HL-60 (cell line): ENCODE data around the gene TUBB2A.

Experiments
- DNase-seq, 2 experiments: peaks; one replicate each; pipeline ENCODE4 v3.0.0-alpha.2; 2010 to 2020; ENCODE audit warnings: low read depth in 1 of 2, low spot score in 1 of 2
- H3K27ac ChIP-seq: fragments of 250-450 bp; sonication (Bioruptor Pico); replicated peaks from 2 replicates; pipeline ENCODE4 v1.5.1; 2020; ENCODE audit warnings: mild to moderate bottlenecking, moderate library complexity
- H3K27me3 ChIP-seq: fragments of 250-450 bp; sonication (Bioruptor Pico); 2 replicates; pipeline ENCODE4 v1.5.1; 2021; ENCODE audit warnings: mild to moderate bottlenecking, moderate library complexity; ENCODE audit not compliant: insufficient read depth, poor library complexity, severe bottlenecking
- H3K4me3 ChIP-seq: replicated peaks from 2 replicates; pipeline ENCODE4 v1.5.1; 2011; ENCODE audit warnings: mild to moderate bottlenecking, control low read depth, low read length; ENCODE audit not compliant: insufficient read depth
- CTCF ChIP-seq: IDR thresholded peaks from one replicate; pipeline ENCODE4 v1.5.1; 2011; ENCODE audit warnings: low read length, control low read depth, inconsistent platforms; ENCODE audit not compliant: insufficient read depth
- GABPA ChIP-seq: IDR thresholded peaks from 2 replicates; pipeline ENCODE4 v1.6.1; 2012; ENCODE audit warnings: low read depth
- POLR2AphosphoS5 ChIP-seq: IDR thresholded peaks from 2 replicates; pipeline ENCODE4 v1.6.1; 2012; ENCODE audit warnings: low read depth
- SPI1 ChIP-seq: IDR thresholded peaks from 2 replicates; pipeline ENCODE4 v1.6.1; 2012; ENCODE audit warnings: low read depth, mild to moderate bottlenecking, borderline replicate concordance
- long read RNA-seq: library from polyadenylated mRNA; unstranded; transcript quantifications from one replicate; pipeline ENCODE4 v2.0.0, GENCODE V29; 2020
- TF ChIP-seq, protein P1 (sequence below): IDR thresholded peaks from 2 replicates; pipeline ENCODE4 v1.6.1; 2012; ENCODE audit warnings: low read depth; ENCODE audit not compliant: insufficient replicate concordance

Gene TUBB2A
- long read RNA-seq, partial matches to known transcripts, result 0 of 5 reads
- long read RNA-seq, other reads (novel, unspliced or antisense), result 3 of 5 reads

GRCh38 chr6:3157131-3157933 is at the start of gene TUBB2A:
Gene TUBB2A, minus strand, starts transcription at chr6:3157544. Its CDS starts 81 bp downstream, at chr6:3157463.
- H3K4me3 ChIP-seq, result peak within 1 kb of the TSS; percentile 54
- H3K27ac ChIP-seq, result no peak within 1 kb of the TSS
- DNase-seq, result peak; percentile 29 to 40
- TF ChIP-seq POLR2AphosphoS5 (no peak), CTCF (no peak), GABPA (no peak), SPI1 (no peak)
- TF ChIP-seq, protein P1, sequence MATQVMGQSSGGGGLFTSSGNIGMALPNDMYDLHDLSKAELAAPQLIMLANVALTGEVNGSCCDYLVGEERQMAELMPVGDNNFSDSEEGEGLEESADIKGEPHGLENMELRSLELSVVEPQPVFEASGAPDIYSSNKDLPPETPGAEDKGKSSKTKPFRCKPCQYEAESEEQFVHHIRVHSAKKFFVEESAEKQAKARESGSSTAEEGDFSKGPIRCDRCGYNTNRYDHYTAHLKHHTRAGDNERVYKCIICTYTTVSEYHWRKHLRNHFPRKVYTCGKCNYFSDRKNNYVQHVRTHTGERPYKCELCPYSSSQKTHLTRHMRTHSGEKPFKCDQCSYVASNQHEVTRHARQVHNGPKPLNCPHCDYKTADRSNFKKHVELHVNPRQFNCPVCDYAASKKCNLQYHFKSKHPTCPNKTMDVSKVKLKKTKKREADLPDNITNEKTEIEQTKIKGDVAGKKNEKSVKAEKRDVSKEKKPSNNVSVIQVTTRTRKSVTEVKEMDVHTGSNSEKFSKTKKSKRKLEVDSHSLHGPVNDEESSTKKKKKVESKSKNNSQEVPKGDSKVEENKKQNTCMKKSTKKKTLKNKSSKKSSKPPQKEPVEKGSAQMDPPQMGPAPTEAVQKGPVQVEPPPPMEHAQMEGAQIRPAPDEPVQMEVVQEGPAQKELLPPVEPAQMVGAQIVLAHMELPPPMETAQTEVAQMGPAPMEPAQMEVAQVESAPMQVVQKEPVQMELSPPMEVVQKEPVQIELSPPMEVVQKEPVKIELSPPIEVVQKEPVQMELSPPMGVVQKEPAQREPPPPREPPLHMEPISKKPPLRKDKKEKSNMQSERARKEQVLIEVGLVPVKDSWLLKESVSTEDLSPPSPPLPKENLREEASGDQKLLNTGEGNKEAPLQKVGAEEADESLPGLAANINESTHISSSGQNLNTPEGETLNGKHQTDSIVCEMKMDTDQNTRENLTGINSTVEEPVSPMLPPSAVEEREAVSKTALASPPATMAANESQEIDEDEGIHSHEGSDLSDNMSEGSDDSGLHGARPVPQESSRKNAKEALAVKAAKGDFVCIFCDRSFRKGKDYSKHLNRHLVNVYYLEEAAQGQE, result no peak
- H3K27me3 ChIP-seq, result peaks cover 53% of the 10 kb centered on the region

DNA sequence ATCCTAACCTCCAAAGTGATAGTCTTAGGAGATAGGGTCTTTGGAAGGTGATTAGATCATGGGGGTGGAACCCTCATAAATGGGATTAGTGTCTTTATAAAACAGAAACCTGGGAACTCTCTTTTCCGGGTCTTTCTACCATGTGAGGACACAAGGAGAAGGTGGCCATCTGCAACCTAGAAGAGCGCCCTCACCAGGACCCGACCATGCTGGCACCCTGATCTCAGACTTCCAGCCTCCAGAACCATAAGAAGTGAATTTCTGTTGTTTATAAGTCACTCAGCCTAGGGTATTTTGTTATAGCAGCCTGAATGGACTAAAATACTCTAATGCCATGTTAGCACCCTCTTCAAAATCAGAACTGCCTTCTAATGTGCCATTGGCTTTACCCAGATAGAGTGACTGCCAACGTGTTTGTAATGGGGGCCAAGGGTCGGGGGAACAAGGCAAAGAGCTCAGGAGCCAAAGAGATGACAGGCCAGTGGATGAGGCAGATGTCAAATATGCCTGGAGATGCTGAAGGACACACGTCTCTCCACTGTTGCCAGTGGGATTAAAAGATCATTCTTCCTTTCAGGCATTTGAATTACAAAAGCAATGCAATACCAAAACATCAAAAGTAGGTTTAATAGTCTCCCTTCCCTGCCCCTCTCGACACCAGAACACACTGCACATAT is 49.1 kb upstream of the TUBB2A start:
- Histone ChIP-seq H3K4me3 (no peak overlapping the region), H3K27me3 (peaks cover 8% of the 10 kb centered on the region), H3K27ac (no peak overlapping the region)
- no peak for DNase-seq
- TF ChIP-seq GABPA, result no peak
- TF ChIP-seq, protein P1, result no peak
- TF ChIP-seq POLR2AphosphoS5, result no peak
- TF ChIP-seq CTCF, result no peak
- no peak for TF ChIP-seq SPI1

- H3K4me3 ChIP-seq, result no peak overlapping the region
- H3K27ac ChIP-seq, result no peak overlapping the region
- DNase-seq, result peak; percentile 18 to 26
- no peak for TF ChIP-seq GABPA
- TF ChIP-seq, protein P1, result no peak
- no peak for TF ChIP-seq POLR2AphosphoS5
- no peak for TF ChIP-seq SPI1
- TF ChIP-seq CTCF, result no peak
- H3K27me3 ChIP-seq, result peaks cover 8% of the 10 kb centered on the region
Measured at GRCh38 chr6:3205913-3206312, 48.6 kb upstream of the TUBB2A start.
